HG03139 (cell line): Measurements from ENCODE around the gene MYOZ1.
A peak's percentile ranks its signal among the peaks of the same experiment; 100 is the strongest.
"Not testable (repeated sequence)": the region's sequence is repeated elsewhere in the genome, so short reads cannot be mapped to it uniquely, and the experiment has no call there.

Experiments used
- ATAC-seq: cut with Tn5 transposase; IDR thresholded peaks from one replicate; pipeline ENCODE4 v1.9.1; 2021; ENCODE audit not compliant: unreplicated experiment

The MYOZ1 gene

DNA sequence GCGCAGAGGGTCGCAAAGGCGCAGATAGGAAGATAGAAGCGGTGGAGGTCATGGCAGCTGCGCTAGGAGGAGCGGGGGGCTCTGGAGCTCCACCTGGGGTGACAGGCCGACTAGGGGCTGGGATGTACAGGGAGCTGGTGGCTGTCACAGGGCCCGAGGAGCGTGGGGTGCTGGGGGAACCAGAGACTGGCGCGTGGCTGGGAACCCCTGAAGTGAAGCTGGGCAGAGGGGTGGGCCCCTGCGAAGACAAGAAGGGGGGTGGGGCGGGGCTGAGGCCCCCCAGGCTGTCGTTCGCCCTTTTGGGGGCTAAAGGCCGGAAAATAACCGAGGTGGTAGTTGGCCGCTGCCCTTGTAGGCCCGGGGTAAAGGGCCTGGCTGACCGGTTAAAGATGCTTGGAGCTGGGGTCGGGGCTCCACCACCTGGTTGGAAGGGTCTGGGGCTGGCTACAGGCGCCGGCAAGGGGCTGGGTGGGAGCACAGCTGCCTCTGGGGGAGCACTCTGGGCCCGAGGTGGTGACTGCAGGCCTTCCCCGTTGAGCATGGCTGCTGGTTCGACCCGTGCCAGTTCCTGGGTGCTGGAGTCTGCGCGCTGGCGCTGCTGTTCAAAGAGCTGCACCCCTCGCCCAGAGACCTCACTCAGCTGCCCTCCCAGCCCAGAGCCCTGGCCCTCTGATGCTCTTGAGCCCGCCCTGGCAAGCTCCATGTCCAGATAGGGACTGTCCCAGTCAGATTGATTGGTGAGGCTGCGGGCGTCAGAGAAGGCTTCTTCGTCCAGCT, 6.8 kb upstream of the MYOZ1 start:
- ATAC-seq = no peak

DNA sequence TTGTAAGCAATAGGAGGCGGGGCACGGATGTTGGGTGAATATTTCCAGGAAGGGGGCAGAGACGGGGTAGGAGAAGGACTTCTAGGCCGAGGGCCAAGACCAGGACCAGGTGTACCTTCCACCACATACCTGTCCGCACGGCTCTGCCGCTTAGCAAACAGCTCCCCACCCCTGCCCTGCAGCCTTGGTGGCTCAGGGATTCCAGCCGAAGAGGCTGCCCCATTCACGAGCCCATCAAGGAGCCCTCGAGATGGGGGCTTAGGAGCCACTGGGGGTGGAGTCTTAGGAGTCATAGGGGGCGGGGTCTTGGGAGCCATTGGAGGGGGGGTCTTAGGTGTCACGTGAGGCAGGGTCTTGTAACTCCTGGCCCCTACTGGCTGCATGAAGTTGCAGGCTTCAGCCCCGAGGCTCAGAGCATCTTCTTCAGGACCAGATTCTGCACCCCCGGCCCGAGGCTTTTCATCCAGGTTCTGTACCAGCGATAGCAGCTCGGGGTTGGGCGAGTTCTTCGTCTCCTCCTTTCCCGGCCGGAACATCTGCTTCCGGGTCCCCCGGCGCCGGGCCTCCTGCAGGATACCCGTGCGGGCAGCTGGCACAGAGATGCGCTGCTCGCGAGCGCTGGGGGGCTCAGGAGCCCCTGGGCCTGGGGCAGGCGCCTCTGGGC, 6.1 kb upstream of the MYOZ1 start:
- ATAC-seq = no peak

DNA sequence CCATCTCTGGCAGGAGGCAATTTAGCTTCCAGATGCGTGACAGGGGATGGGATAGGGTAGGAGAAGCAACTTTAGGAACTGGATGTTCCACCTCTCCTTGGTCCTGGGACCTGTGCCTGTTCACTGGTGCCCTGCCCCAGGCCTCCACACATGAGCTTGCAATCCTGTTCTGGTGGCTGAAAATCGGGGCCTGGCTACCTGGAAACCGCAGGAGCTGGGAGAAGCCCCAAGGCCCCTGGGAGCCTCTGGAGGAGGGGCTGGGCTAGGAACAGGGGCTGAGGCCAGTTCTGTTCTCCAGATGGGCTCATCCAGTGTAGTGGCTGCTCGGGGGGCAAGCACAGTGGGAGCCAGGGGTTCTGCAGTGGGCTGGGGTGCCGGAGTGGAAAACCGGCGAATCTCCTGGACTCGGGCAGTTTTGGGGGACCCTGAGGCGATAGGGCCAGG, 5.3 kb upstream of the MYOZ1 start:
- ATAC-seq = no peak

DNA sequence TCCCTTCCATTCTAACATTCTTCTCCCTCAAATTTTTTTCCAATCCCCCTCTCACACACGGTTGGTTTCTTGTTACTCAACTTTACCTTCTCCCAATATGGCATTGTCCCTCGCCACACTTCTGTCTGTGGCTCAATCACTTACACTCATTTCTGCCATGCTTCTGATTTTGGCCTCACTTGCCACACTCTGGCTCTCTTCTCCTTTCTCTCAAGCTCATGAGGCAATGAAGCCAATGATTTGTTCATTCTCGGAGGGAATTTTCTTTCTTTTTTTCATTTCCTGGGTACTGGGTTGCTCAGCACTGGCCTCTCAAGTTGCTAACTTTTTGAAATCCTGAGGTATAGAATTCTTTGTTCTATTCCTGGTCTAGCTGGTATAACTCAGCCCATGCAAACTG, 4.0 kb upstream of the MYOZ1 start:
- ATAC-seq = no peak

DNA sequence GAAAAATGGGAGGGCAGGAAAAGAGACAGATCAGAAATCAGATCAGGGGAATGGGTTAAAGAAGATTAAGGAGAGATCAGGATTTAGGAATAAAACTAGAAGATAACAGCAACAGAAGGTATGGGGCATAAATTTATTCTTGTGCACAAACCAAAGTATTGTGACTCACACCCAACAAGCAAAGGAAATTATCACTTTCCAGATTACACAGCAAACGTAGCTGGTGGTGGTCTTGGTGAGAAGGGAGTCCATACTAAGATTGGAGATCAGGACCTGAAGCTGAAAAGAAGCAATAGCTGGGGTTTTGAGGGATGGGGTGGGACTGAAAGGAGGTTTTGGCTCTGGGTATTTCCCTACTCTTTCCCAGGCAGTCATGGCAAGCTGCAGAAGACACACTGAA, 3.5 kb upstream of the MYOZ1 start:
- ATAC-seq = no peak

DNA sequence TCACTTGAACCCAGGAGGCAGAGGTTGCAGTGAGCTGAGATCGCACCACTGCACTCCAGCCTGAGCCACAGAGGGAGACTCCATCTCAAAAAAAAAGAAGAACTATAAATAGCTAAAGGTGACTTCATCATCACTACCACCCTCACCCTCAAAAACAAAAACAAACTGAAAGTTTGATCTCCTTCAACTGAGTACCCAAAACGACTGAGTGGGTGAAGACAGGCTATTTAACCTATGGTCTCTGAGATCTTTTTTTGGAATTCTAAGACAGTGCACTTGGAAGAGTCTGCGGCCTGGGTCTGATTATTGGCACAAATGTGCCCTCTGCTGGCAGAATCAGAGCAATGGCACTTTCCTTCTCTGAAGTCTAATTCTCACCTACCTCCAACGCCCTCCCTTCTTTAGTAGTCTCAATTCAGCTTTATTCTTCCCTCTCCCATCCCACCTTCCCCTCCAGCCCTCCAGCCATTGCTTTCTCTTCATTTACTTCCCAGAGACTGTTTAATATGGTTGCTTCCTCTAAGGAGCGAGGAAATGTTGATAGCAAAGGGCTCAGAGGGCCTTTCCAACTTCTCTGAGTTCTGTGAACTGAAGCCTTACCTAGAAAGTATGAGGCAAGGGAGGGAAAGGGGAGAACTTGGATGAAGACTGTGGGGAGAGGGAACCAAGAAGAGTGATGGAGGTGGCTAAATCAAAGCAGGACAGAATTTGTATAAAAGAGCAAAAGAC, 2.9 kb upstream of the MYOZ1 start:
- ATAC-seq = no peak

DNA sequence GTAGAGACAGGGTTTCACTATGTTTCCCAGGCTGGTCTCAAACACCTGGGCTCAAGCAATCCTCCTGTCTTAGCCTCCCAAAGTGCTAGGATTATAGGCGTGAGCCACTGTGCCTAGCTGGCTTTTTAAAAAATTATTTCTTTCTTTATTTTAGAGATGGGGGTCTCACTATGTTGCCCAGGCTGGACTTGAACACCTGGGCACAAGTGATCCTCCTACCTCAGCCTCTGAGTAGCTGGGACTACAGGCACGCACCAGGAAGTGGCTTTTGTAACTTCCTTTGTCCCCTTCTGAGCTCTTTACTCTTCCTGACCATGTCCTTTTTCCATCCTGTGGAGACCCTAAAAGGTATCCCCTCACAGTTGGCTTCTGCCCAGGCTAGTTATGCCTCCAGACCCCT, 2.1 kb upstream of the MYOZ1 start:
- ATAC-seq = no peak

DNA sequence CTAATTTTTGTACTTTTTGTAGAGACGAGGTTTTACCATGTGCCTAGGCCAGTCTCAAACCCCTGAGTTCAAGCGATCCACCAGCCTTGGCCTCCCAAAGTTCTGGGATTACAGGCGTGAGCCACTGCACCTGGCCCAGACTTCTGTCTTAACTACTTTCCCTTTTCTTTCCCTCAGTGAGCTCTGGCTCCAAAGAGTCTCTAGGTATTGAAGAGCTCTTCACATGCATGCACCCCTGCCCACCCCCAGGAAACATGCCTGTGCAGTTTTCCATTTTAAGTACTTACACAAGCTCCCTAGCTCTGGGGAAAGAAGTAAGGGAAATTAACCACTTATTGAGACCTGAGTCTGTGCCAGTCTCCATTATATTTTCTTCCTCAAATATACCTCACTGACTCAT, 2.0 kb downstream of the MYOZ1 start:
- no peak for ATAC-seq

DNA sequence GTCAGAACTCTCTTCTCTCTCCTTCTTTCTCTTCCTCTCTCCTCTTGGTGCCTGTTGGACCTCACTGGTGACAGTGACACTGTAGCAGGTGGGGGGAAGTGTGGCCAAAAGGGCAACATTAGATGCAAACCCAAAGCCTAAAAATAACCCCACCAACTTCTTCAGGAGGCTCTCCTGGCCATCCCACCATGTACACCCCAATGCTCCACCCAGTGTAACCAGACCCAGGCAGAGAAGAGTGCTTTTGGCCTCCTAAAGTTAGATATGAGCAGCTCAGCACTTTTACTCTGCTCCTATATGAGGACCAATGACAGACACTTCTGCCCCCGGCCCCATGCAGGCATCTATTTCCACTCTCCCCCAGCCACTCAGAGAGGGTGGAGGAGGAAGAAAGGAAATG, 5.5 kb downstream of the MYOZ1 start:
- ATAC-seq = no peak

DNA sequence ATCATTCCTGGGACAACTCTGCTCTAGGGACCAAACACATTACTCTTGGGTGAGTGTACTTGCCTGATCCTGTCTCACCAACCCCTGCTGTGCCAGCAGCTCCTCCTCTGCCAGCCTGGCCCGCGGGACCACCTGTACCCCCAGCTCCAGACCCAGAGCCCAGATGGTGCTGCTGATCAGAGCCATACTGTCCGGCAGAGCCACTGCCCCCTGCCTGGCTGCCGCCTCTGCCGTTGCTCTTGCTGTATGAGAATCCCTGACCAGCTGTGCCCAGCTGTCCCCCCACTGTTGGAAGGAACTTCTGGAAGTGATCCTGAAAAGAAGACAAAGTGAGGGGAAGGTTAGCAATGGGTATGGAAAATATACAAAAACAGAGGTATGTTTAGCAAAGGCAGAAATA, 6.9 kb downstream of the MYOZ1 start:
- ATAC-seq = no peak

DNA sequence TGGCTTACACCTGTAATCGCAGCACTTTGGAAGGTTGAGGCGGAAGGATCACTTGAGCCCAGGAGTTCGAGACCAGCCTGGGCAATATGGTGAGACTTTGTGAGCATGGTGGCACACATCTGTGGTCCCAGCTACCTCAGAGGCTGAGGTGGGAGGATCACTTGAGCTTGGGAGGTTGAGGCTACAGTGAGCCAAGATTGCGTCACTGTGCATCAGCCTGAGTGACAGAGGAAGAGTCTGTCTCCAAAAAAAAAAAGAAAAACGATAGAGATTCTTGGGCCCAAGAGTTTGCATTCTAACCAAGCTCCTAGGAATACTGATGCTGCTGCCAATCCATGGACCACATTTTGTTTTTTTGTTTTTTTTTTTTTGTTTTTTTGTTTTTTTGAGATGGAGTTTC, 12.1 kb downstream of the MYOZ1 start:
- ATAC-seq = no peak

DNA sequence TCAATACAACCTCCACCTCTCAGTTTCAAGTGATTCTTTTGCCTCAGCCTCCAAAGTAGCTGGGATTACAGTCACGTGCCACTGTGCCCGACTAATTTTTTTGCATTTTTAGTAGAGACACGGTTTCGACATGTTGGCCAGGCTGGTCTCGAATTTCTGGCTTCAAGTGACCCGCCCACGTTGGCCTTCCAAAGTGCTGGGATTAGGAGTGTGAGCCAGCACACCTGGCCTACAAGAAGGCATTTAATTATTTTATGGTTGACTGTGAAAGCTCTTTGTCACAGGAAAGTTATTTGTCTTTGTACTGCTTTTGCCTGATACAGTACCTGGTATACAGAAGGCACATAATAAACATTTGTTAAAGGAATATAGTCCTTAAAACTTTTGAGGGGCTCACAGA, 12.9 kb downstream of the MYOZ1 start:
- ATAC-seq = no peak

DNA sequence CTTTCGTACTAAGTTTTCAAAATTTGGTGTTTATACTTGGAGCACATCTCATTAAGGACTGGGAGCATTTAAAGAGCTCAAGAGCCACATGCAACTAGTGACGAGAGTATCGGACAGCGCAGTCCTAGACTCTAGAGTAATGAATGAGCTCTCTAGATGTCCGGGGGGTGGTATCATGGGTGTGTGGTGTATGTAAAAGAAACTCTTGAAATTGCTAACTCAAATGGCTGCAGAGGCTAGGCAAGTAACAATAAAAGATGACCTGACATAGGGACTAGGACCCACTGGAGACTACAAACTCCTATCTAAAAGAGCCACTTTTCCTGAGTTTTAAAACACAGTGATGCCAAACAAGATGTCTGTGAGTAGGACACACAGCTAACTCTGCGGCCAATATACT, 14.0 kb downstream of the MYOZ1 start:
- no peak for ATAC-seq

DNA sequence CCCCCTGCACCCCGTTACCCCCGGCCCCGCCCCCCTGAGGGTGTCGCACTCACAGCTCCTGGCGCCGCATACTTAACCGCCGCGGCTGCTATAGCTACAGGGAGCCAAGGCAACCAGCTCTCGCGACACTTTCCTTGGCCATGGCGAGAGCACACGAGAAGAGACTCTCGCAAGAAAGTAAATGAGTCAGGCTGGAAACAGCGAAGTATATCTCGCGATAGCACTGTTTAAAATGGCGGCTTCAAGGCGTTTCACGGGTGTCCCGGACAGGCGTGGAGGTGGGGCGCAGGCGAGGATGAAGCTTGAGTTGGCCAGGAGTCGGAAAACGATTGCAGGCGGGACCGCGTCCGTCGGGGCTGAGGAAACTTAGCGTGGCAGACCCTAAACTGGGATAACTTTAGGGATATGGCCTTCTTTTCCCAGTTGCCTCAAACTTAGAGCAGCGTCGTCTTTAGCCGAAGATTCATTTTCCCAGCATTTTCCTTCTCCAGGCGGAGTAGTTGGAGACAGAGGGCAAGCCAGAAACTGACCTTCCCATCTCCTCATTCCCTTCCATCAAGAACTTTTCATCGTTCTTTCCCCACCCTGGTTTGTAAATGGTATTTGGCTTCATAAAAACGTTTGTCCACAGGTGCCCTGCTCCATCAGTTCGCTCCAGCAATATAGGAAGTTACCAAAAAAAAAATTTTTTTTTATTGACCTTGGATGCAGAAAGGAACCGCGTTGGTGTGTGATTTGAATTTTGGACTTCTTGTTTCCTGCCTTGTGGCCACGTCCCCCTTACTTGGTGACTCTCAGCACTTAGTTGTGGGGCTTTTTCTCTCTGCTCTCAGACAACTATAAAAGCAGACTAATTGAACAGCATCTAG, 15.2 kb downstream of the MYOZ1 start:
- peak; percentile 97 for ATAC-seq

DNA sequence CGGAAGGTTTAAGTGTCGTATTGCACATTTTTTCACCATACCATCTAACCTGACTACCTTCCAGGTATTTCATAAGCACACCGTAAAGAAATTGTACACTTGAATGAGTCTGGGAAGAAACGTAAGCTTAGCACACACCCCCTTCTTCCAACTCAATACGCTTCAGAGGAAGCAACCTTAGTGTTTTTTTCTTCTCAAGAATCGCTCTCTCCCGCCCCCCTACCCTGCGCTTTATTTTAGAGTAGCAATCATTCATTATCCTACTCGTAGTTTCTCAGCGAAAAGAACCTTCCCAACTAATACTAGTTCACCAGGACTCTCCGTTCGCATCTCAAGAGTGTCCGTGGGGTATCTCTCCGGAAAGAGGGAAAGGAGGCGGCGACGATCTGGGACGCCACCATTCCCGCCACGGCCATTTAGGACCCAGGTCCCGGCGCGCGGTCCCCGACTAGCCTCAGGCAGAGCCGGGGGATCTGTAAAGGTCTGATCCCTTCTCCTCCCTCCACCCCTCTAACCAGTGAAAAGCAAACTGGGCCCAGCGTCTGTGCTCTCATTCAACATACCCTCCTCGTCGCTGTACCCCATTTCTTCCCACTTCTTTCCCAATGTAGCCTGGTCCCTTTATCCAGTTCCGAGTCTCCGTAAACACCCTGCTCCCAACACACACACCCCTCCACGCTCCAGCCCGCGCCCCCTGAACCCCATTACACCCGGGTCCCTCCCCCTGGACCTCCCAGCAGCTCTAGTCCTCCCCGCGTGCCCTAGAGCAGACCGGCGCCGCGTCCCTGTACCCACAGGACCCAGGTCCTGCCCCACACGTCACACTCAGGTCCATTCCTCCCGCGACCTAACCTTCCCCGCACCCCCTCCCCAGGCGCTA, 16.0 kb downstream of the MYOZ1 start:
- peak; percentile 34 for ATAC-seq

DNA sequence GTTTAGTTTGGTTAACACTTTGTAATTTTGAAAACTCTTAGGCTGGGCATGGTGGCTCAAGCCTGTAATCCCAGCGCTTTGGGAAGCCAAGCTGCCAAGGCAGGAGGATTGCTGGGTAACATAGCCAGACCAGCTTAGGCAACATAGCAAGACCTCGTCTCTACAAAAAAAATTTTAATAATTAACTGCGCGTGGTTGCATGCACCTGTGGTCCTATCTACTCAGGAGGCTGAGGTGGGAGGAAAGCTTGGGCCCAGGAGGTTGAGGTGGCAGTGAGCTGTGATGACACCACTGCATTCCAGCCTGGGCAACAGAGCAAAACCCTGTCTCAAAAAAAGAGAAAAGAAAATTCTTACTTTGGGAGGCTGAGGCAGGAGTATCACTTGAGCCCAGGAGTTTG, 18.2 kb downstream of the MYOZ1 start:
- no peak for ATAC-seq

DNA sequence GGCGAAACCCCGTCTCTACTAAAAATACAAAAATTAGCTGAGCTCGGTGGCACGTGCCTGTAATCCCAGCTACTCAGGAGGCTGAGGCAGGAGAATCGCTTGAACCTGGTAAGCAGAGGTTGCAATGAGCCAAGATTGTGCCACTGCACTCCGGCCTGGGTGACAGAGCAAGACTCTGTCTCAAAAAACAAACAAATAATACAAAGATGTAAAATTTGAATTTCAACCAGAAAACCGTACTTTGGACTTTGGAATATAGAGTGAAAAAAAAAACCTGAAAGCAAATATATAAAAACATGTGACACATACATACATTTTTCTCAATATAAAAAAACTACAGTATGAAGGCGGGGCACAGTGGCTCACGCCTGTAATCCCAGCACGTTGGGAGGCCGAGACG, 20.3 kb downstream of the MYOZ1 start:
- not testable (repeated sequence) for ATAC-seq

DNA sequence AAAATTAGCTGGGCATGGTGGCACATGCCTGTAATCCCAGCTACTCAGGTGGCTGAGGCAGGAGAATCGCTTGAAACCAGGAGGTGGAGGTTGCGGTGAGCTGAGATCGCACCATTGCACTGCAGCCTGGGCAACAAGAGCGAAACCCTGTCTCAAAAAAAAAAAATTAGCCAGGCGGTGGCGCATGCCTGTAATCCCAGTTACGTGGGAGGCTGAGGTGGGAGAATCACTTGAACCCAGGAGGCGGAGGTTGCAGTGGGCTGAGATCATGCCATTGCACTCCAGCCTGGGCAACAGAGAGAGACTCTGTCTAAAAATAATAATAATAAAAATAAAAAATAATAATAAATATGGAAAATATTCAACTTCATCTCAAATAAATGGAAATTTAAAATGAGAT, 24.1 kb downstream of the MYOZ1 start:
- ATAC-seq = not testable (repeated sequence)

DNA sequence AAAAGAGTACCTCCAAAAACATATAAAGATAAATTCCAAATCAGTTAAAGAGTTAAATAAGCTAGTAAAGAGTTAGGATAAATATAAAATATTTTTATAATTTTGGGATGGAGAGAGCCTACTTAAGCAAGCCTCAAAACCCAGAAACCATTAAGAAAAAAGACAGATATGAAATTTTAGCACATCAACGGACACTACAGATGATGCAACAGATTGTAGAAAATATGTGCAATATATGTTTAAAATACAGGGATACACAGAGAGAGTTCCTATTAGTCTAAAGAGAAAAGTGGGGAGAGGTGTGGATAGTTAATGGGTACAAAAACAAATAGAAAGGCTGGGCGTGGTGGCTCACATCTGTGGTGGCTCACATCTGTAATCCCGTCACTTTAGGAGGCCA, 26.6 kb downstream of the MYOZ1 start:
- no peak for ATAC-seq

DNA sequence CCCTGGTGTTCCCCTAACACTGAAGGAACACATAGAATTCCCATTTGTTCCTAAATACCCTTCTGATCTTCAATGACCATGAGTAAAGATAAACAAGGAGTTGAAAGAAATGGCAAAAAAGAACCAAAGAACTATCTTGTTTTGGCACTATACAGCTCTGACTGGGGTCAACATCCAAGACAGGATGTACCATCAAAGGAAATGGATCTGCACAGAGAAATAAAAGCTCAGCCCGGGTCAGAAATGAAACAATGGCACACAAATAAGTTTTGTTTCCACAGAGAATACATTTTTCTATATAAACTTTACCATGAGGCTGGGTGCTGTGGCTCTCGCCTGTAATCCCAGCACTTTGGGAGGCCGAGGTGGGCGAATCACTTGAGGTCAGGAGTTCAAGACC, 32.2 kb downstream of the MYOZ1 start:
- ATAC-seq = no peak
